ENCODE results near the gene NEK6.
A peak's percentile ranks its signal among the peaks of the same experiment; 100 is the strongest.

Gene NEK6

GRCh38 chr9:124279531-124280175 is 21.9 kb downstream of the NEK6 start:
- DNase-seq (ENCODE audit: low read depth), result no peak

GRCh38 chr9:124280176-124280691 is 22.5 kb downstream of the NEK6 start:
- no peak for DNase-seq (ENCODE audit: low read depth)

- DNase-seq (ENCODE audit: low read depth), result no peak
These were observed 24.2 kb downstream of the NEK6 start for GRCh38 chr9:124281931-124282371.

- DNase-seq (ENCODE audit: low read depth), result no peak
These were observed 24.9 kb downstream of the NEK6 start for GRCh38 chr9:124282442-124283227.

- no peak for DNase-seq (ENCODE audit: low read depth)
These were observed 25.6 kb downstream of the NEK6 start for GRCh38 chr9:124283228-124283814.

- DNase-seq (ENCODE audit: low read depth), result no peak
These were observed 26.6 kb downstream of the NEK6 start for GRCh38 chr9:124284237-124284831.

- DNase-seq (ENCODE audit: low read depth), result no peak
These were observed 27.2 kb downstream of the NEK6 start for GRCh38 chr9:124284940-124285441.

GRCh38 chr9:124285490-124285889 is 27.7 kb downstream of the NEK6 start:
- DNase-seq (ENCODE audit: low read depth), result no peak

- DNase-seq (ENCODE audit: low read depth), result peak; percentile 48
These were observed 28.1 kb downstream of the NEK6 start for GRCh38 chr9:124285903-124286291.

GRCh38 chr9:124286292-124286931 is 28.7 kb downstream of the NEK6 start:
- DNase-seq (ENCODE audit: low read depth), result peak; percentile 60

GRCh38 chr9:124290053-124290591 is 32.4 kb downstream of the NEK6 start:
- no peak for DNase-seq (ENCODE audit: low read depth)

- DNase-seq (ENCODE audit: low read depth), result no peak
These were observed 33.2 kb downstream of the NEK6 start for GRCh38 chr9:124290743-124291554.

GRCh38 chr9:124291801-124292396 is 34.1 kb downstream of the NEK6 start:
- peak; percentile 38 for DNase-seq (ENCODE audit: low read depth)

GRCh38 chr9:124292696-124293593 is 35.2 kb downstream of the NEK6 start:
- no peak for DNase-seq (ENCODE audit: low read depth)

- no peak for DNase-seq (ENCODE audit: low read depth)
These were observed 36.2 kb downstream of the NEK6 start for GRCh38 chr9:124293718-124294506.

- DNase-seq (ENCODE audit: low read depth), result no peak
These were observed 37.5 kb downstream of the NEK6 start for GRCh38 chr9:124295159-124295794.

- no peak for DNase-seq (ENCODE audit: low read depth)
These were observed 38.3 kb downstream of the NEK6 start for GRCh38 chr9:124296094-124296493.
